Transverse colon (tissue), 4 donors: ENCODE measurements around the gene PPP1R7.

Experiments used
- CTCF ChIP-seq, 5 experiments: fragments of 200-600 bp in 3 of 5; fragments of 450-650 bp in 2 of 5; sonication (generic) in 3 of 5; IDR thresholded peaks; 1 replicate in 2 of 5; 2 replicates in 3 of 5; pipeline ENCODE4 v1.5.1; 2016 to 2017; ENCODE audit warnings: antibody characterized with exemption in 5 of 5, inconsistent platforms in 3 of 5, mild to moderate bottlenecking in 2 of 5, moderate library complexity in 1 of 5
- EP300 ChIP-seq: sonication (generic); formaldehyde crosslinking; IDR thresholded peaks from one replicate; pipeline ENCODE4 v1.6.1; 2017; ENCODE audit warnings: antibody characterized with exemption, low read depth
- POLR2A ChIP-seq: fragments of 450-650 bp; IDR thresholded peaks from one replicate; pipeline ENCODE4 v1.6.1; 2016; ENCODE audit warnings: antibody characterized with exemption, mild to moderate bottlenecking, moderate library complexity
- POLR2AphosphoS5 ChIP-seq, 3 donors: sonication (generic); formaldehyde crosslinking; IDR thresholded peaks; one replicate each; pipeline ENCODE4 v1.6.1; 2016; ENCODE audit warnings: antibody characterized with exemption in 3 of 3

- TF ChIP-seq CTCF (IDR thresholded peaks at IDR 0.05) (no peak), EP300 (no peak), POLR2AphosphoS5 (IDR thresholded peaks at IDR 0.05) (no peak), POLR2A (no peak)
Measured at GRCh38 chr2:241199897-241200821, 49.9 kb downstream of the PPP1R7 start.
